Measurements from ENCODE around the gene RAB37.

The RAB37 gene

GRCh38 chr17:74722782-74723181 lies 14.3 kb upstream of the RAB37 start:
- Histone ChIP-seq H3K79me2 (ENCODE audit: insufficient read depth, low read length) (no peaks in the 10 kb centered on the region), H3K36me3 (ENCODE audit: insufficient read depth, low read length) (no peaks in the 10 kb centered on the region), H3K9me2 (ENCODE audit: low read depth, low read length) (no peaks in the 10 kb centered on the region), H3F3A (ENCODE audit: insufficient read depth, low read length) (no peaks in the 10 kb centered on the region), H3K27ac (ENCODE audit: low read depth, low read length, poor library complexity, severe bottlenecking) (no peak overlapping the region), H3K4me1 (ENCODE audit: insufficient read depth, low read length, severe bottlenecking) (no peaks in the 10 kb centered on the region), H3K4me2 (ENCODE audit: low read length) (no peak overlapping the region), H3K9ac (ENCODE audit: low read length) (no peak overlapping the region), H3K27me3 (ENCODE audit: insufficient read depth, low read length) (no peaks in the 10 kb centered on the region; the same call in 1 of the 2 replicates), H3K4me3 (ENCODE audit: low read depth, low read length, poor library complexity, severe bottlenecking) (no peak overlapping the region), H3K9me3 (ENCODE audit: low read length) (no peaks in the 10 kb centered on the region), H2AFZ (ENCODE audit: low read length) (no peak overlapping the region), H4K20me1 (ENCODE audit: insufficient read depth, low read length) (no peaks in the 10 kb centered on the region)
- TF ChIP-seq EZH2 (IDR thresholded peaks at IDR 0.05; ENCODE audit: borderline replicate concordance, low read length) (no peak), CTCF (IDR thresholded peaks at IDR 0.05; ENCODE audit: low read length) (no peak)

GRCh38 chr17:74723891-74724290 lies 13.2 kb upstream of the RAB37 start:
- no peaks in the 10 kb centered on the region for H3K36me3 ChIP-seq (ENCODE audit: insufficient read depth, low read length)
- H3K27ac ChIP-seq (ENCODE audit: low read depth, low read length, poor library complexity, severe bottlenecking), result no peak overlapping the region
- H3F3A ChIP-seq (ENCODE audit: insufficient read depth, low read length), result peaks cover 5% of the 10 kb centered on the region; the same call in 1 of the 2 replicates
- no peaks in the 10 kb centered on the region for H3K9me2 ChIP-seq (ENCODE audit: low read depth, low read length)
- no peaks in the 10 kb centered on the region; the same call in 1 of the 2 replicates for H3K27me3 ChIP-seq (ENCODE audit: insufficient read depth, low read length)
- no peak overlapping the region for H3K4me2 ChIP-seq (ENCODE audit: low read length)
- no peak overlapping the region for H2AFZ ChIP-seq (ENCODE audit: low read length)
- H3K4me1 ChIP-seq (ENCODE audit: insufficient read depth, low read length, severe bottlenecking), result no peaks in the 10 kb centered on the region
- H3K79me2 ChIP-seq (ENCODE audit: insufficient read depth, low read length), result no peaks in the 10 kb centered on the region
- no peaks in the 10 kb centered on the region for H3K9me3 ChIP-seq (ENCODE audit: low read length)
- no peak overlapping the region for H3K4me3 ChIP-seq (ENCODE audit: low read depth, low read length, poor library complexity, severe bottlenecking)
- no peak for TF ChIP-seq CTCF (IDR thresholded peaks at IDR 0.05; ENCODE audit: low read length)
- no peak for TF ChIP-seq EZH2 (IDR thresholded peaks at IDR 0.05; ENCODE audit: borderline replicate concordance, low read length)
- H3K9ac ChIP-seq (ENCODE audit: low read length), result no peak overlapping the region
- no peaks in the 10 kb centered on the region for H4K20me1 ChIP-seq (ENCODE audit: insufficient read depth, low read length)

GRCh38 chr17:74725111-74725510 lies 11.9 kb upstream of the RAB37 start:
- Histone ChIP-seq H3K9ac (ENCODE audit: low read length) (no peak overlapping the region), H3F3A (ENCODE audit: insufficient read depth, low read length) (peaks cover 5% of the 10 kb centered on the region; the same call in 1 of the 2 replicates), H2AFZ (ENCODE audit: low read length) (no peak overlapping the region), H3K9me2 (ENCODE audit: low read depth, low read length) (no peaks in the 10 kb centered on the region), H3K27me3 (ENCODE audit: insufficient read depth, low read length) (no peaks in the 10 kb centered on the region; the same call in 1 of the 2 replicates), H3K36me3 (ENCODE audit: insufficient read depth, low read length) (no peaks in the 10 kb centered on the region), H3K4me2 (ENCODE audit: low read length) (no peak overlapping the region), H3K4me1 (ENCODE audit: insufficient read depth, low read length, severe bottlenecking) (no peaks in the 10 kb centered on the region), H3K27ac (ENCODE audit: low read depth, low read length, poor library complexity, severe bottlenecking) (no peak overlapping the region), H3K79me2 (ENCODE audit: insufficient read depth, low read length) (no peaks in the 10 kb centered on the region), H3K4me3 (ENCODE audit: low read depth, low read length, poor library complexity, severe bottlenecking) (no peak overlapping the region), H3K9me3 (ENCODE audit: low read length) (no peaks in the 10 kb centered on the region), H4K20me1 (ENCODE audit: insufficient read depth, low read length) (no peaks in the 10 kb centered on the region)
- TF ChIP-seq CTCF (IDR thresholded peaks at IDR 0.05; ENCODE audit: low read length) (no peak), EZH2 (IDR thresholded peaks at IDR 0.05; ENCODE audit: borderline replicate concordance, low read length) (no peak)
